Smooth muscle cell (in vitro differentiated cells): ENCODE results near the gene EDN1. TPM values are rescaled to one million over a fixed set of nuclear protein-coding genes. Genes with fewer than 3 reads are reported as not detected.
A peak's percentile ranks its signal among the peaks of the same experiment; 100 is the strongest.

Experiments used
- DNase-seq: peaks from one replicate; lab custom pipeline; 2025; ENCODE audit not compliant: unreplicated experiment; lab: John Stamatoyannopoulos, UW
- H2AFZ ChIP-seq: fragments of 200-600 bp; sonication (generic); 2 replicates; pipeline ENCODE4 v1.6.0; 2016; ENCODE audit warnings: antibody characterized with exemption, low read depth, mild to moderate bottlenecking
- H3F3A ChIP-seq: fragments of 200-600 bp; sonication (generic); 2 replicates; pipeline ENCODE4 v1.6.0; 2017; ENCODE audit warnings: antibody characterized with exemption, low read depth
- H3K27ac ChIP-seq: fragments of 200-600 bp; sonication (generic); 2 replicates; pipeline ENCODE4 v1.5.1; 2016; ENCODE audit warnings: low read depth, mild to moderate bottlenecking
- H3K27me3 ChIP-seq: fragments of 200-600 bp; sonication (generic); 2 replicates; pipeline ENCODE4 v1.6.1; 2016; ENCODE audit warnings: low read depth, mild to moderate bottlenecking
- H3K36me3 ChIP-seq: fragments of 200-600 bp; sonication (generic); 2 replicates; pipeline ENCODE4 v1.5.1; 2016; ENCODE audit warnings: low read depth
- H3K4me1 ChIP-seq: fragments of 200-600 bp; sonication (generic); 2 replicates; pipeline ENCODE4 v1.5.1; 2016; ENCODE audit warnings: low read depth
- H3K4me2 ChIP-seq: fragments of 200-600 bp; sonication (generic); 2 replicates; pipeline ENCODE4 v1.6.0; 2016; ENCODE audit warnings: mild to moderate bottlenecking
- H3K4me3 ChIP-seq: fragments of 200-600 bp; sonication (generic); 2 replicates; pipeline ENCODE4 v1.5.1; 2016; ENCODE audit warnings: mild to moderate bottlenecking
- H3K79me2 ChIP-seq: fragments of 200-600 bp; sonication (generic); 2 replicates; pipeline ENCODE4 v1.6.0; 2016; ENCODE audit warnings: low read depth, mild to moderate bottlenecking
- H3K9ac ChIP-seq: fragments of 200-600 bp; sonication (generic); 2 replicates; pipeline ENCODE4 v1.6.0; 2016; ENCODE audit warnings: low read depth
- H3K9me3 ChIP-seq: fragments of 200-600 bp; sonication (generic); replicated peaks from 2 replicates; pipeline ENCODE4 v1.5.1; 2016; ENCODE audit warnings: low read depth
- H4K20me1 ChIP-seq: fragments of 200-600 bp; sonication (generic); 2 replicates; pipeline ENCODE4 v1.6.0; 2016; ENCODE audit warnings: low read depth
- CTCF ChIP-seq: fragments of 200-600 bp; sonication (generic); IDR thresholded peaks from 2 replicates; pipeline ENCODE4 v1.5.1; 2017; ENCODE audit warnings: borderline replicate concordance, mild to moderate bottlenecking, antibody characterized with exemption; ENCODE audit not compliant: insufficient read depth, poor library complexity, severe bottlenecking
- WGBS: methylation state at CpG from one replicate; pipeline ENCODE4 v1.1.7; 2016; ENCODE audit warnings: low lambda C conversion rate; 5-methylcytosine and 5-hydroxymethylcytosine counted together
- polyA plus RNA-seq: library from polyadenylated mRNA; unstranded; fragments of >200 nt; fragmentation: Nextera tagmentation; extraction: Ambion mirVana; gene quantifications from 2 replicates; pipeline ENCODE4 v1.2.1, GENCODE V29; 2016
- total RNA-seq: library from RNA; depleted of rRNA; stranded (reverse); fragments of >200 nt; gene quantifications from 2 replicates; pipeline ENCODE4 v1.2.3, GENCODE V29; 2014

Gene EDN1
- total and polyA plus RNA-seq, 2 experiments from 2014 or later, result 8.2 to 20.0 TPM

- 58% methylated on average over 3 of the region's 3 CpGs for WGBS
- H3K4me1 ChIP-seq, result peaks cover 9% of the 10 kb centered on the region
- H3K27ac ChIP-seq, result peak overlapping the region; percentile 96
- H3K36me3 ChIP-seq, result no peaks in the 10 kb centered on the region
- no peak overlapping the region for H3K4me2 ChIP-seq
- H3K9ac ChIP-seq, result peak overlapping the region; percentile 76
- no peaks in the 10 kb centered on the region for H3K27me3 ChIP-seq
- no peaks in the 10 kb centered on the region for H3K79me2 ChIP-seq
- no peak overlapping the region for H2AFZ ChIP-seq
- H3F3A ChIP-seq, result peaks cover 4% of the 10 kb centered on the region
- no peak for TF ChIP-seq CTCF
- no peak overlapping the region for H3K4me3 ChIP-seq
- H4K20me1 ChIP-seq, result no peaks in the 10 kb centered on the region
- DNase-seq, result no peak
- H3K9me3 ChIP-seq, result no peaks in the 10 kb centered on the region
These were observed 33.9 kb downstream of the EDN1 start for GRCh38 chr6:12324099-12324498.

GRCh38 chr6:12324748-12325147, 34.6 kb downstream of the EDN1 start:
- Histone ChIP-seq H3K4me2 (no peak overlapping the region), H2AFZ (no peak overlapping the region), H3K27me3 (no peaks in the 10 kb centered on the region), H3K36me3 (no peaks in the 10 kb centered on the region), H3K9ac (peak overlapping the region; percentile 76), H3K9me3 (no peaks in the 10 kb centered on the region), H3K79me2 (no peaks in the 10 kb centered on the region), H3K27ac (peak overlapping the region; percentile 96), H3K4me3 (no peak overlapping the region), H3F3A (peaks cover 4% of the 10 kb centered on the region), H3K4me1 (peaks cover 9% of the 10 kb centered on the region), H4K20me1 (no peaks in the 10 kb centered on the region)
- DNase-seq, result no peak
- no peak for TF ChIP-seq CTCF

GRCh38 chr6:12325872-12326271, 35.7 kb downstream of the EDN1 start:
- Histone ChIP-seq H3K9me3 (no peaks in the 10 kb centered on the region), H2AFZ (no peak overlapping the region), H3K27me3 (no peaks in the 10 kb centered on the region), H3K4me2 (no peak overlapping the region), H3K79me2 (no peaks in the 10 kb centered on the region), H3K4me3 (no peak overlapping the region), H3K27ac (peak overlapping the region; percentile 96), H3K9ac (no peak overlapping the region), H3K36me3 (no peaks in the 10 kb centered on the region), H3F3A (peaks cover 7% of the 10 kb centered on the region), H4K20me1 (no peaks in the 10 kb centered on the region), H3K4me1 (peaks cover 9% of the 10 kb centered on the region)
- no peak for TF ChIP-seq CTCF
- WGBS, result 62% methylated on average over 3 of the region's 3 CpGs
- no peak for DNase-seq

GRCh38 chr6:12327391-12327790, 37.2 kb downstream of the EDN1 start:
- Histone ChIP-seq H3K79me2 (no peaks in the 10 kb centered on the region), H2AFZ (no peak overlapping the region), H3K36me3 (no peaks in the 10 kb centered on the region), H3K27ac (peak overlapping the region; percentile 76), H3K9me3 (no peaks in the 10 kb centered on the region), H3F3A (peaks cover 10% of the 10 kb centered on the region), H3K27me3 (no peaks in the 10 kb centered on the region), H3K4me2 (no peak overlapping the region), H3K4me1 (peaks cover 12% of the 10 kb centered on the region), H3K4me3 (no peak overlapping the region), H3K9ac (no peak overlapping the region), H4K20me1 (no peaks in the 10 kb centered on the region)
- DNase-seq, result no peak
- 76% methylated on average over 2 of the region's 2 CpGs for WGBS
- TF ChIP-seq CTCF, result no peak
